ENCODE data around the gene PDZD8.
A peak's percentile ranks its signal among the peaks of the same experiment; 100 is the strongest.

The PDZD8 gene

GRCh38 chr10:117362313-117362712, 12.9 kb downstream of the PDZD8 start (continued):
- no peak for TF ChIP-seq ISL1 (CRISPR knock-in tag; IDR thresholded peaks at IDR 0.05)
- TF ChIP-seq CSRNP3 (CRISPR knock-in tag; IDR thresholded peaks at IDR 0.05) = no peak
- no peak for TF ChIP-seq ZNF8 (CRISPR knock-in tag; IDR thresholded peaks at IDR 0.05)
- TF ChIP-seq PPARA (CRISPR knock-in tag; IDR thresholded peaks at IDR 0.05; ENCODE audit: borderline replicate concordance) = no peak
- no peak for TF ChIP-seq GLIS3 (CRISPR knock-in tag; IDR thresholded peaks at IDR 0.05)
- TF ChIP-seq TSHZ2 (CRISPR knock-in tag; IDR thresholded peaks at IDR 0.05) = no peak
- TF ChIP-seq ZC3H10 (CRISPR knock-in tag; IDR thresholded peaks at IDR 0.05) = no peak
- TF ChIP-seq TCF4 (CRISPR knock-in tag; IDR thresholded peaks at IDR 0.05; ENCODE audit: borderline replicate concordance) = no peak
- TF ChIP-seq ZNF565 (CRISPR knock-in tag; conservative IDR thresholded peaks at IDR 0.05; ENCODE audit: low read depth) = no peak

GRCh38 chr10:117360994-117361667, 14.1 kb downstream of the PDZD8 start:
- no peak for ATAC-seq
- TF ChIP-seq ISL1 (CRISPR knock-in tag; IDR thresholded peaks at IDR 0.05) (peak; percentile 23; the same call in 1 of the 2 replicates), ZFP3 (CRISPR knock-in tag; IDR thresholded peaks at IDR 0.05) (no peak)

GRCh38 chr10:117360016-117360415, 15.2 kb downstream of the PDZD8 start:
- peak; percentile 90 for ATAC-seq
- no peak for TF ChIP-seq POU6F1 (CRISPR knock-in tag; IDR thresholded peaks at IDR 0.05; ENCODE audit: borderline replicate concordance, low read depth)

- TF ChIP-seq ZNF565 (CRISPR knock-in tag; conservative IDR thresholded peaks at IDR 0.05; ENCODE audit: low read depth) = no peak
- no peak for TF ChIP-seq ZC3H10 (CRISPR knock-in tag; IDR thresholded peaks at IDR 0.05)
- TF ChIP-seq BACH2 (CRISPR knock-in tag; IDR thresholded peaks at IDR 0.05; ENCODE audit: borderline replicate concordance) = no peak
- TF ChIP-seq SNAI2 (CRISPR knock-in tag; IDR thresholded peaks at IDR 0.05) = no peak
- TF ChIP-seq ARNTL (CRISPR knock-in tag; IDR thresholded peaks at IDR 0.05; ENCODE audit: borderline replicate concordance, low read depth) = no peak
- no peak for TF ChIP-seq TSHZ2 (CRISPR knock-in tag; IDR thresholded peaks at IDR 0.05)
- TF ChIP-seq GLIS3 (CRISPR knock-in tag; IDR thresholded peaks at IDR 0.05) = no peak
- no peak for TF ChIP-seq PATZ1 (CRISPR knock-in tag; IDR thresholded peaks at IDR 0.05; ENCODE audit: borderline replicate concordance)
- TF ChIP-seq PPARA (CRISPR knock-in tag; IDR thresholded peaks at IDR 0.05; ENCODE audit: borderline replicate concordance) = no peak
- TF ChIP-seq ZFP3 (CRISPR knock-in tag; IDR thresholded peaks at IDR 0.05) = no peak
- TF ChIP-seq ISL1 (CRISPR knock-in tag; IDR thresholded peaks at IDR 0.05) = no peak
- no peak for TF ChIP-seq TOX (CRISPR knock-in tag; IDR thresholded peaks at IDR 0.05; ENCODE audit: borderline replicate concordance)
- no peak for TF ChIP-seq ZNF8 (CRISPR knock-in tag; IDR thresholded peaks at IDR 0.05)
- no peak for TF ChIP-seq CREB5 (CRISPR knock-in tag; IDR thresholded peaks at IDR 0.05; ENCODE audit: low read depth)
- TF ChIP-seq RARB (CRISPR knock-in tag; IDR thresholded peaks at IDR 0.05) = no peak
- ATAC-seq = no peak
Measured at GRCh38 chr10:117355072-117355471, 20.2 kb downstream of the PDZD8 start.
